ENCODE data around the gene LAP3. TPM values are rescaled to one million over a fixed set of nuclear protein-coding genes. Genes with fewer than 3 reads are reported as not detected.

The LAP3 gene
- total and polyA plus RNA-seq, 2 donors from 2014 or later = 108 to 123 TPM

DNA sequence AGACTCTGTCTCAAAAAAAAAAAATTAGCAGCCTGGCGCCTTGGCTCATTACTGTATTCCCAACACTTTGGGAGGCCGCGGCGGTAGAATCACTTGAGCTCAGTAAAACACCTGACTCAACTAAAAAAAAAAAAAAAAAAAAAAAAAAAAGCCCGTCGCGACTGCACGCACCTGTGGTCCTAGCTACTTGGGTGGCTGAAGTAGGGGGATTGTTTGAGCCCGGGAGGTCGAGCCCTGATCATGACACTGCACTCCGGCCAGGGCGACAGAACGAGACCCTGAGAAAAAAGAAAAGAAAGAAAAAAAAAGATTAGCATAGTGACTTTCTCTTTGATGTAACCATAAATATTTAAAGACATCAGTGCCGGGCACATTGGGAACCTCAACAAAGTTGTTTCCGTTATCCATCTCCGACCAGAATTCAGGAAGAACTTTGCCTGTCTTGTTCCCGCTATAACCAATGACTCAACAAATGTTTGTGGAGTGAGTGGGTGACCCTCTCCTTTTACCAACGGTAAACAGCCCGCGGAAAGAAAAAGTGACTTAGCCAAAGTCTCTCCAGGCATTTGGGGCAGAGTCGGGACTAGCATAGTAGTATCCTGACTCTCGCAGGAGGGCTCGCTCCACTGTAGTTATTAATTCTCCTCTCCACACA lies 36.9 kb downstream of the LAP3 start:
- Histone ChIP-seq H3K36me3 (ENCODE audit: control insufficient read depth in 2 of 3, insufficient read depth in 3 of 3, low read length in 3 of 3) (peaks cover 0 to 7% (median 5%) of the 10 kb centered on the region in 3 donors), H3K9me3 (ENCODE audit: control insufficient read depth in 2 of 3, insufficient read depth in 1 of 3, low read length in 3 of 3) (no peaks in the 10 kb centered on the region), H3K27ac (ENCODE audit: low read depth in 2 of 2, low read length in 2 of 2) (peak overlapping the region; percentile 69 to 86), H3K9ac (ENCODE audit: low read length in 3 of 3) (peak overlapping the region; percentile 57 to 99 (median 96)), H3K4me3 (ENCODE audit: low read length in 3 of 3) (peak overlapping the region; percentile 89 to 100 (median 93)), H3K27me3 (ENCODE audit: control insufficient read depth, insufficient read depth, low read length) (no peaks in the 10 kb centered on the region), H3K4me1 (ENCODE audit: control insufficient read depth in 2 of 3, insufficient read depth in 2 of 3, low read depth in 1 of 3, low read length in 3 of 3) (peaks cover 0 to 15% (median 6%) of the 10 kb centered on the region in 3 donors)
- FAIRE-seq (no peak), DNase-seq (peak in 4 of 5 donors; percentile 9 to 58 (median 37))
- intact Hi-C loops (cut with DNase I) = no loop called here
- no peak for TF ChIP-seq CTCF (IDR thresholded peaks at IDR 0.05; ENCODE audit: borderline replicate concordance, extremely low read depth, insufficient read depth)

DNA sequence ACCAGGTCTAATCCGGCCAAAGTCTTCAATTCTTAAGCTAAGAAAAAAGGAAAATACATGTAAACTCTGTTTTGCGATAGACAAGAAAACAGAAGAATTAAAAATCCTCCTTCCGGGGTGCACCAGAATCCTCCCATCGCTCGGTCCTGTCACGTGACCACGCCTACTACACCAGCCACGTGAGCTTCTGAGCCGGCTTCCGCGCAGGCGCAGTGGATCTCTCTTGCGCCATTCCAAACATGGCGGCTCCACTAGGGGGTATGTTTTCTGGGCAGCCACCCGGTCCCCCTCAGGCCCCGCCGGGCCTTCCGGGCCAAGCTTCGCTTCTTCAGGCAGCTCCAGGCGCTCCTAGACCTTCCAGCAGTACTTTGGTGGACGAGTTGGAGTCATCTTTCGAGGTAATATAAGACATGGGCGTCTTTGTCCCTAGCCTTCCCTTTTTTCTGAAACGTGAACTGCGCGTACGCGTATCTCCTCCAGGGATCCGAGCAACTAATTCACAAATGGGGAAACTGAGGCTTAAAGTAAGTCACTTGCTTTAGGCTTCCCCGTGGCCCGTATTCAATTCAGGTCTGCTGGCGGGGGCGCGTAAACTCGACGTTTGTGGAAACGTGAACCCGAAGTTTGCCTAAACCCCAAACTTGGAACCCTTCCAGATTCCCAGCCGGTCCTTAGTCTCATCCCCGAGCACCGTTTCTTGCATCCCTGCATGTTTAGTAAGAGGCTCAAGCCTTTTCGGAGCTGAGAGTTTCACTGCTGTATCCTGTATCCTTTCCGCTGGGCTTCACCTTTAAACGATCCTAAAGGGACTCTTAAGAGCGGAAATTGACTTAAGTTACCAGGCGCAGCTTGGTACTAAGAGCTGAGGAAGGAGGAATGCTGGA lies 37.7 kb downstream of the LAP3 start, which contains the start of gene MED28:
MED28 (plus strand) TSS at position 226 of the 884 bp plus-strand sequence; CDS start at position 240, 14 bp downstream.
- peak; percentile 95 to 99 (median 98) for DNase-seq
- TF ChIP-seq CTCF (IDR thresholded peaks at IDR 0.05; ENCODE audit: borderline replicate concordance, extremely low read depth, insufficient read depth) = no peak
- peak within 1 kb of the TSS; percentile 83 to 99 (median 96) for H3K9ac ChIP-seq (ENCODE audit: low read length in 3 of 3)
- peaks cover 0 to 10% (median 5%) of the 10 kb centered on the region in 3 donors for H3K36me3 ChIP-seq (ENCODE audit: control insufficient read depth in 2 of 3, insufficient read depth in 3 of 3, low read length in 3 of 3)
- FAIRE-seq = no peak
- peak within 1 kb of the TSS; percentile 89 to 100 (median 93) for H3K4me3 ChIP-seq (ENCODE audit: low read length in 3 of 3)
- peaks cover 0 to 19% (median 6%) of the 10 kb centered on the region in 3 donors for H3K4me1 ChIP-seq (ENCODE audit: control insufficient read depth in 2 of 3, insufficient read depth in 2 of 3, low read depth in 1 of 3, low read length in 3 of 3)
- H3K27me3 ChIP-seq (ENCODE audit: control insufficient read depth, insufficient read depth, low read length) = no peaks in the 10 kb centered on the region
- H3K9me3 ChIP-seq (ENCODE audit: control insufficient read depth in 2 of 3, insufficient read depth in 1 of 3, low read length in 3 of 3) = no peaks in the 10 kb centered on the region
- intact Hi-C loops (cut with DNase I) = no loop called here
- H3K27ac ChIP-seq (ENCODE audit: low read depth in 2 of 2, low read length in 2 of 2) = peak within 1 kb of the TSS; percentile 69 to 86

DNA sequence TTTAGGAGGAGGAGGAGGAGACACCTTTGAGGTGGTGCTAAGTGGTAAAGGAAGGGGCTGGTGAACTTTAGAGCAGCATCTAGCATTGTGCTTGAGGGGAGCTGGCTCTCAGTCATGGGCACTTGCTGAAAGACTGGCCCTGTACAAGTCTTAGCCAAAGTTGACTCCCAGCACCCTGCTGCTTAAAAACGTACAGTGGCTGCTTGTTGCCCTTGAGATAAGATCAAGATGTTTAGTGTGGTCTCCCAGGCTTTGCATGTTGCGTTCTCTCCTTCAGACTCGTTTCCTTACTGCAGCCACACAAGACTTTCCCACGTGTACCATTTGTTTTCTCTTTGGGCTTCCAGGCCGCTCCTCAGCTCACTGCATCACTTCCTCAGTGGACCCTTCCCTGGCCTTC lies 39.3 kb downstream of the LAP3 start:
- H3K27me3 ChIP-seq (ENCODE audit: control insufficient read depth, insufficient read depth, low read length) = no peaks in the 10 kb centered on the region
- no peak for FAIRE-seq
- peaks cover 0 to 19% (median 6%) of the 10 kb centered on the region in 3 donors for H3K4me1 ChIP-seq (ENCODE audit: control insufficient read depth in 2 of 3, insufficient read depth in 2 of 3, low read depth in 1 of 3, low read length in 3 of 3)
- no peak for TF ChIP-seq CTCF (IDR thresholded peaks at IDR 0.05; ENCODE audit: borderline replicate concordance, extremely low read depth, insufficient read depth)
- peaks cover 0 to 20% (median 5%) of the 10 kb centered on the region in 3 donors for H3K36me3 ChIP-seq (ENCODE audit: control insufficient read depth in 2 of 3, insufficient read depth in 3 of 3, low read length in 3 of 3)
- DNase-seq = no peak
- H3K4me3 ChIP-seq (ENCODE audit: low read length in 3 of 3) = peak overlapping the region in 2 of 3 donors; percentile 11 to 45
- H3K9ac ChIP-seq (ENCODE audit: low read length in 3 of 3) = no peak overlapping the region
- intact Hi-C loops (cut with DNase I) = no loop called here
- no peak overlapping the region for H3K27ac ChIP-seq (ENCODE audit: low read depth in 2 of 2, low read length in 2 of 2)
- no peaks in the 10 kb centered on the region for H3K9me3 ChIP-seq (ENCODE audit: control insufficient read depth in 2 of 3, insufficient read depth in 1 of 3, low read length in 3 of 3)

Data from kidney (tissue), 14 donors.